HEK293T (cell line): ENCODE measurements around the gene MSH5.

Experiments used
- FOXA1 ChIP-seq: fragments of 450-650 bp; IDR thresholded peaks from 2 replicates; pipeline ENCODE4 v1.6.1; 2016; ENCODE audit warnings: mild to moderate bottlenecking
- FOXM1 ChIP-seq: fragments of 450-650 bp; IDR thresholded peaks from 2 replicates; pipeline ENCODE4 v1.6.1; 2017; ENCODE audit warnings: mild to moderate bottlenecking, borderline replicate concordance
- NFRKB ChIP-seq: fragments of 450-650 bp; IDR thresholded peaks from 2 replicates; pipeline ENCODE4 v1.6.1; 2016; ENCODE audit warnings: mild to moderate bottlenecking, moderate library complexity
- SP1 ChIP-seq: fragments of 450-650 bp; IDR thresholded peaks from 2 replicates; pipeline ENCODE4 v1.6.1; 2017

- TF ChIP-seq FOXA1, result no peak
- TF ChIP-seq NFRKB, result no peak
- no peak for TF ChIP-seq SP1
- no peak for TF ChIP-seq FOXM1
Measured at GRCh38 chr6:31799781-31800180, 60.0 kb downstream of the MSH5 start.
